Sigmoid colon (tissue), 4 donors: Measurements from ENCODE around the gene BPIFB2.

Experiments used
- EP300 ChIP-seq, 4 donors: sonication (generic); formaldehyde crosslinking; IDR thresholded peaks; one replicate each; pipeline ENCODE4 v1.6.1; 2017; ENCODE audit warnings: antibody characterized with exemption in 4 of 4
- POLR2A ChIP-seq, 2 donors: fragments of 450-650 bp; IDR thresholded peaks; one replicate each; pipeline ENCODE4 v1.6.1; 2016; ENCODE audit warnings: antibody characterized with exemption in 2 of 2, mild to moderate bottlenecking in 2 of 2, moderate library complexity in 2 of 2
- POLR2AphosphoS5 ChIP-seq, 4 donors: sonication (generic); formaldehyde crosslinking; IDR thresholded peaks; one replicate each; pipeline ENCODE4 v1.6.1; 2017; ENCODE audit warnings: antibody characterized with exemption in 4 of 4
- TF ChIP-seq, protein P1 (sequence below), 4 experiments: fragments of 450-650 bp in 3 of 4; fragments of 200-600 bp in 1 of 4; IDR thresholded peaks; one replicate each; pipeline ENCODE4 v1.5.1; 2016 to 2019; ENCODE audit warnings: antibody characterized with exemption in 4 of 4, mild to moderate bottlenecking in 3 of 4, moderate library complexity in 2 of 4

DNA sequence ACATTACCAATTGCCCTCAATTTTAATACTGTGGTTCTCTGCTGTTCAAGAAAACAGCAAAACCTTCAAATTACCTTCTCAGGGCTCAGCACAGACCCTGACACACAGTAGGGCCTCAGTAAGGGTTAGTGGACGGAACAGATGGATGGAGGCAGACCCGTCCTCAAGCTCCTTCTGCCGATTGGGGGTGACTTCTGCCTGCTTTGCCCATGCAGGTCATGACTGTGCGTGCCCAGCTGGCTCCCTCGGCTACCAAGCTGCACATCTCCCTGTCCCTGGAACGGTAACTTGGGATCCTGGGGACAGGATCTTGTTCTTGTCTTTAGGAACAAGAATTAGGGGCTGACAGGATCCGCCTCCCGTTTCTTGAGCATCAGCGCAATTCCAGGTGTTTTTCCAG lies 62.2 kb downstream of the BPIFB2 start:
- no peak for TF ChIP-seq EP300 (IDR thresholded peaks at IDR 0.05)
- TF ChIP-seq, protein P1, sequence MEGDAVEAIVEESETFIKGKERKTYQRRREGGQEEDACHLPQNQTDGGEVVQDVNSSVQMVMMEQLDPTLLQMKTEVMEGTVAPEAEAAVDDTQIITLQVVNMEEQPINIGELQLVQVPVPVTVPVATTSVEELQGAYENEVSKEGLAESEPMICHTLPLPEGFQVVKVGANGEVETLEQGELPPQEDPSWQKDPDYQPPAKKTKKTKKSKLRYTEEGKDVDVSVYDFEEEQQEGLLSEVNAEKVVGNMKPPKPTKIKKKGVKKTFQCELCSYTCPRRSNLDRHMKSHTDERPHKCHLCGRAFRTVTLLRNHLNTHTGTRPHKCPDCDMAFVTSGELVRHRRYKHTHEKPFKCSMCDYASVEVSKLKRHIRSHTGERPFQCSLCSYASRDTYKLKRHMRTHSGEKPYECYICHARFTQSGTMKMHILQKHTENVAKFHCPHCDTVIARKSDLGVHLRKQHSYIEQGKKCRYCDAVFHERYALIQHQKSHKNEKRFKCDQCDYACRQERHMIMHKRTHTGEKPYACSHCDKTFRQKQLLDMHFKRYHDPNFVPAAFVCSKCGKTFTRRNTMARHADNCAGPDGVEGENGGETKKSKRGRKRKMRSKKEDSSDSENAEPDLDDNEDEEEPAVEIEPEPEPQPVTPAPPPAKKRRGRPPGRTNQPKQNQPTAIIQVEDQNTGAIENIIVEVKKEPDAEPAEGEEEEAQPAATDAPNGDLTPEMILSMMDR (IDR thresholded peaks at IDR 0.05) = no peak
- no peak for TF ChIP-seq POLR2AphosphoS5 (IDR thresholded peaks at IDR 0.05)
- TF ChIP-seq POLR2A (IDR thresholded peaks at IDR 0.05) = no peak
